HCT116 (cell line): ENCODE data around the gene UBXN11. TPM values are rescaled to one million over a fixed set of nuclear protein-coding genes. Genes with fewer than 3 reads are reported as not detected.

Source experiments
- ATAC-seq: fragments of 200-7000 bp; cut with Tn5 transposase; 2 replicates; pipeline ENCODE4 v1.9.1; 2020; ENCODE audit warnings: mild to moderate bottlenecking, moderate library complexity
- BruUV-seq: library from RNA; stranded (reverse); fragments of 400-500 nt; replicated peaks from 2 replicates; lab custom pipeline; 2021; lab: Mats Ljungman, UMichigan
- CTCF ChIA-PET: fragments of 300-600 bp; sonication (Branson Sonifier 250); formaldehyde crosslinking; loops from one replicate; lab custom pipeline; 2021; ENCODE audit warnings: antibody characterized with exemption; lab: Charles Lee
- POLR2A ChIA-PET: fragments of 300-600, 350-600 bp; sonication (Branson Sonifier 250); formaldehyde crosslinking; loops from one replicate; lab custom pipeline; 2021; ENCODE audit warnings: antibody characterized with exemption; lab: Charles Lee
- RAD21 ChIA-PET, 2 experiments: fragments of 300-600 bp; sonication (Branson Sonifier 250); formaldehyde crosslinking; loops; one replicate each; lab custom pipeline; 2023; ENCODE audit warnings: low total read pairs in 2 of 2; ENCODE audit not compliant: uncharacterized antibody in 2 of 2, unreplicated experiment in 2 of 2, low non-redundant PET in 1 of 2; lab: Charles Lee
- DNase-seq: peaks from one replicate; pipeline ENCODE4 v3.0.0-alpha.2; 2010; ENCODE audit warnings: low read depth, low spot score
- H2AFZ ChIP-seq: fragments of 200-600 bp; shearing (Covaris generic), sonication (generic); 2 replicates; pipeline ENCODE4 v1.6.1; 2017; ENCODE audit warnings: low read depth, mixed run types, mixed read lengths, antibody characterized with exemption, low read length; ENCODE audit not compliant: poor library complexity, severe bottlenecking
- H3K27ac ChIP-seq: 2 replicates; pipeline ENCODE4 v1.5.1; 2012; ENCODE audit warnings: low read depth, low read length
- H3K27me3 ChIP-seq: fragments of 200-600 bp; sonication (generic); 2 replicates; pipeline ENCODE4 v1.6.1; 2016; ENCODE audit warnings: mixed run types, low read length, mixed read lengths; ENCODE audit not compliant: insufficient read depth
- H3K36me3 ChIP-seq, 2 experiments: fragments of 200-500 bp in 1 of 2; fragments of 200-600 bp in 1 of 2; sonication (Bioruptor generic) in 1 of 2; sonication (generic) in 1 of 2; 2 replicates each; pipeline versions ENCODE4 v1.5.1 to v1.6.1; 2014 to 2016; ENCODE audit warnings: low read length in 2 of 2, inconsistent platforms in 1 of 2, mixed read lengths in 1 of 2, mixed run types in 1 of 2; ENCODE audit not compliant: insufficient read depth in 2 of 2, control insufficient read depth in 1 of 2
- H3K4me1 ChIP-seq, 2 experiments: fragments of 200-600 bp in 1 of 2; sonication (generic) in 1 of 2; 2 replicates each; pipeline versions ENCODE4 v1.5.1 to v1.6.1; 2012 to 2017; ENCODE audit warnings: low read length in 2 of 2, inconsistent platforms in 1 of 2, mild to moderate bottlenecking in 1 of 2, mixed read lengths in 1 of 2, mixed run types in 1 of 2, moderate library complexity in 1 of 2; ENCODE audit not compliant: insufficient read depth in 2 of 2, control insufficient read depth in 1 of 2
- H3K4me2 ChIP-seq: fragments of 200-600 bp; sonication (generic); 2 replicates; pipeline ENCODE4 v1.6.1; 2017; ENCODE audit warnings: mixed run types, low read length, mixed read lengths
- H3K4me3 ChIP-seq, 2 experiments: fragments of 200-600 bp in 1 of 2; sonication (generic) in 1 of 2; replicated peaks in 1 of 2; 2 replicates each; pipeline ENCODE4 v1.5.1; 2011 to 2016; ENCODE audit warnings: low read length in 2 of 2, control low read depth in 1 of 2, low read depth in 1 of 2, mild to moderate bottlenecking in 1 of 2, mixed read lengths in 1 of 2, mixed run types in 1 of 2
- H3K79me2 ChIP-seq: fragments of 200-600 bp; sonication (generic); 2 replicates; pipeline ENCODE4 v1.6.1; 2017; ENCODE audit warnings: mild to moderate bottlenecking, mixed run types, low read length, moderate library complexity, mixed read lengths; ENCODE audit not compliant: insufficient read depth
- H3K9ac ChIP-seq: fragments of 200-600 bp; sonication (generic); 2 replicates; pipeline ENCODE4 v1.6.1; 2016; ENCODE audit warnings: low read length, mixed read lengths
- H3K9me2 ChIP-seq: fragments of 200-600 bp; sonication (generic), shearing (Covaris generic); 2 replicates; pipeline ENCODE4 v1.6.1; 2017; ENCODE audit warnings: mixed run types, mild to moderate bottlenecking, moderate library complexity; ENCODE audit not compliant: insufficient read depth
- H3K9me3 ChIP-seq, 2 experiments: fragments of 200-500 bp in 1 of 2; fragments of 200-600 bp in 1 of 2; sonication (Bioruptor generic) in 1 of 2; sonication (generic) in 1 of 2; 2 replicates each; pipeline ENCODE4 v1.6.1; 2014 to 2017; ENCODE audit warnings: low read length in 2 of 2, mixed read lengths in 2 of 2, inconsistent platforms in 1 of 2, low read depth in 1 of 2, mild to moderate bottlenecking in 1 of 2, mixed run types in 1 of 2, moderate library complexity in 1 of 2; ENCODE audit not compliant: control insufficient read depth in 1 of 2, insufficient read depth in 1 of 2
- H4K20me1 ChIP-seq: fragments of 200-600 bp; sonication (generic), shearing (Covaris generic); 2 replicates; pipeline ENCODE4 v1.6.1; 2017; ENCODE audit warnings: mixed run types, mild to moderate bottlenecking, moderate library complexity; ENCODE audit not compliant: insufficient read depth
- CBX3 ChIP-seq: IDR thresholded peaks from 2 replicates; pipeline ENCODE4 v1.6.1; 2012; ENCODE audit warnings: low read depth
- EGR1 ChIP-seq: IDR thresholded peaks from 2 replicates; pipeline ENCODE4 v1.6.1; 2012; ENCODE audit warnings: low read depth
- ELF1 ChIP-seq: IDR thresholded peaks from 2 replicates; pipeline ENCODE4 v1.6.1; 2012; ENCODE audit warnings: low read depth, borderline replicate concordance
- EZH2 ChIP-seq: fragments of 200-600 bp; sonication (generic); IDR thresholded peaks from 2 replicates; pipeline ENCODE4 v1.6.1; 2017; ENCODE audit warnings: antibody characterized with exemption, mixed run types
- EZH2phosphoT487 ChIP-seq: fragments of 200-600 bp; IDR thresholded peaks from 2 replicates; pipeline ENCODE4 v1.6.1; 2018; ENCODE audit warnings: antibody characterized with exemption, borderline replicate concordance
- FOSL1 ChIP-seq: IDR thresholded peaks from 2 replicates; pipeline ENCODE4 v1.6.1; 2012; ENCODE audit warnings: low read depth
- POLR2A ChIP-seq: IDR thresholded peaks from 2 replicates; pipeline ENCODE4 v1.7.0; 2011; ENCODE audit warnings: borderline replicate concordance; ENCODE audit not compliant: insufficient read depth, insufficient read length; ENCODE audit errors: extremely low read depth
- POLR2AphosphoS5 ChIP-seq: IDR thresholded peaks from 2 replicates; pipeline ENCODE4 v1.6.1; 2011; ENCODE audit warnings: mild to moderate bottlenecking, low read depth, low read length, moderate library complexity
- RAD21 ChIP-seq: IDR thresholded peaks from 2 replicates; pipeline ENCODE4 v1.6.1; 2012; ENCODE audit warnings: low read depth, mild to moderate bottlenecking
- SIN3A ChIP-seq: IDR thresholded peaks from 2 replicates; pipeline ENCODE4 v1.6.1; 2012; ENCODE audit warnings: low read depth
- SP1 ChIP-seq: IDR thresholded peaks from 2 replicates; pipeline ENCODE4 v1.6.1; 2012; ENCODE audit warnings: low read depth
- ZBTB33 ChIP-seq: IDR thresholded peaks from 2 replicates; pipeline ENCODE4 v1.6.1; 2011; ENCODE audit warnings: mild to moderate bottlenecking, low read length, moderate library complexity; ENCODE audit not compliant: insufficient replicate concordance; ENCODE audit errors: extremely low read depth
- ZFX ChIP-seq: fragments of 450-650 bp; IDR thresholded peaks from 2 replicates; pipeline ENCODE4 v1.6.1; 2017
- intact Hi-C: fragments of 100-400 bp; cut with micrococcal nuclease; formaldehyde crosslinking; loops from 2 replicates; pipeline ENCODE4 v1.10.0; 2022
- total RNA-seq: library from RNA; stranded (reverse); gene quantifications from one replicate; pipeline ENCODE4 v1.2.1, GENCODE V29; 2021; ENCODE audit not compliant: unreplicated experiment

UBXN11 gene
- total RNA-seq, 1 experiment from 2014 or later: 19.3 TPM

DNA sequence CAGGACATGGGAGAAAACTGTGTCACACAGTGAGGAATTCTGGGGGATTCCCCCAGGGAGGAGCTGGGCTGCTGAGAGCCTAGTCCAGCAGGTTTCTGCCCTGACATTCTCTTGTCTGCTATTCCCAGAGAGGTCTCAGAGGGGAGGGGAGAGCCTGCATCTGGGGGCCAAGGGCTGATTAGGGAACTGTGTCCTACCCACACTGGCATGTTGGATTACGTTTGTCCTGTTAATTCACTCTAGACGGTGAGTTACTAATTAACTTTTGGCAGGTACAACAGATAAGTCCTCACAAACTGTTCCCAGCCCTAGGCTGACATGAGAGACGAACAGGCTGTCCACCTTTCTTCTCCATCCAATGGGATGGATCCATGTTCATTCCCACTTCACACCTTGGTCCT lies 29.2 kb downstream of the UBXN11 start:
- H2AFZ ChIP-seq: no peak overlapping the region
- H3K9me3 ChIP-seq: no peaks in the 10 kb centered on the region
- no peaks in the 10 kb centered on the region for H3K27me3 ChIP-seq
- ATAC-seq: no peak
- no TSS peak for BruUV-seq
- peaks cover 21 to 36% of the 10 kb centered on the region in 2 experiments for H3K36me3 ChIP-seq
- H3K79me2 ChIP-seq: peaks cover 20% of the 10 kb centered on the region
- TF ChIP-seq ZBTB33: no peak
- TF ChIP-seq EZH2: no peak
- no peak for TF ChIP-seq CBX3
- no peak for TF ChIP-seq SP1
- no peak for TF ChIP-seq ELF1
- TF ChIP-seq ZFX: no peak
- no peak for TF ChIP-seq FOSL1
- TF ChIP-seq POLR2AphosphoS5: no peak
- TF ChIP-seq EZH2phosphoT487: no peak
- no peak for TF ChIP-seq POLR2A
- no peak for TF ChIP-seq RAD21
- no peak for TF ChIP-seq SIN3A
- no peak for TF ChIP-seq EGR1
- TF ChIP-seq, all 23 proteins: peak for 0
- no peak for DNase-seq
- POLR2A ChIA-PET: no interaction called here
- intact Hi-C loops: loop anchor here (5.0 kb wide), 1 partner anchor 240 kb away; no protein-coding TSS in a partner anchor
- RAD21 ChIA-PET: interaction anchor here in 1 of 2 experiments (1.4 kb wide), 1 partner anchor 114 kb away, joined by 5 read pairs; no protein-coding TSS in a partner anchor
- CTCF ChIA-PET: interaction anchor here (1.0 to 3.9 kb wide), 2 partner anchors 8 to 44 kb away, joined by 3 to 47 read pairs; no protein-coding TSS in a partner anchor
- Histone ChIP-seq H3K4me2 (no peak overlapping the region), H3K4me3 (no peak overlapping the region), H3K4me1 (peaks cover 30 to 77% of the 10 kb centered on the region in 2 experiments), H3K9me2 (no peaks in the 10 kb centered on the region), H3K9ac (no peak overlapping the region), H3K27ac (0 out of 2 replicates have a peak overlapping the region, but pooled peaks have one; percentile 81), H4K20me1 (no peaks in the 10 kb centered on the region)
